Fibroblast of mammary gland (primary cell): ENCODE results near the gene AGK.
A peak's percentile ranks its signal among the peaks of the same experiment; 100 is the strongest.
"Not testable (repeated sequence)": the region's sequence is repeated elsewhere in the genome, so short reads cannot be mapped to it uniquely, and the experiment has no call there.

Experiments used
- DNase-seq: peaks from one replicate; pipeline ENCODE4 v3.0.0-alpha.2; 2010; ENCODE audit warnings: low read depth
- H3K4me3 ChIP-seq: 2 replicates; pipeline ENCODE4 v1.5.1; 2011; ENCODE audit warnings: low read depth, mild to moderate bottlenecking, low read length, moderate library complexity; ENCODE audit not compliant: control insufficient read depth
- CTCF ChIP-seq: conservative IDR thresholded peaks from 2 replicates; pipeline ENCODE4 v1.5.1; 2011; ENCODE audit warnings: low read depth, low read length, inconsistent platforms; ENCODE audit not compliant: control insufficient read depth, insufficient read depth

AGK gene

GRCh38 chr7:141573511-141573910, 22.3 kb downstream of the AGK start:
- TF ChIP-seq CTCF, result no peak
- no peak for DNase-seq
- no peak overlapping the region for H3K4me3 ChIP-seq

GRCh38 chr7:141575164-141575563, 24.0 kb downstream of the AGK start:
- TF ChIP-seq CTCF, result no peak
- DNase-seq, result peak; percentile 41
- H3K4me3 ChIP-seq, result no peak overlapping the region

GRCh38 chr7:141575654-141576448, 24.6 kb downstream of the AGK start:
- no peak for TF ChIP-seq CTCF

GRCh38 chr7:141577043-141577839, 26.0 kb downstream of the AGK start:
- no peak overlapping the region for H3K4me3 ChIP-seq
- no peak for TF ChIP-seq CTCF
- DNase-seq, result no peak

More at GRCh38 chr7:141575654-141576448, 24.6 kb downstream of the AGK start:
- no peak overlapping the region for H3K4me3 ChIP-seq
- DNase-seq, result peak; percentile 15

GRCh38 chr7:141579953-141580352, 28.7 kb downstream of the AGK start:
- not testable (repeated sequence) for DNase-seq, H3K4me3 ChIP-seq

GRCh38 chr7:141582063-141582462, 30.9 kb downstream of the AGK start:
- not testable (repeated sequence) for DNase-seq

GRCh38 chr7:141584935-141585334, 33.7 kb downstream of the AGK start:
- no peak overlapping the region for H3K4me3 ChIP-seq
- no peak for DNase-seq
- TF ChIP-seq CTCF, result no peak

More at GRCh38 chr7:141582063-141582462, 30.9 kb downstream of the AGK start:
- not testable (repeated sequence) for H3K4me3 ChIP-seq
